Liver (tissue), 3 donors: ENCODE results near the gene PTH2.

ENCODE experiments used
- CTCF ChIP-seq: fragments of 150-350 bp; IDR thresholded peaks from 2 replicates; pipeline ENCODE4 v1.5.1; 2017; ENCODE audit warnings: improper control_type of control experiment, low read depth, low read length; ENCODE audit not compliant: missing input control
- SP1 ChIP-seq: IDR thresholded peaks from 2 replicates; pipeline ENCODE4 v1.6.1; 2018; ENCODE audit warnings: antibody characterized with exemption, mild to moderate bottlenecking
- TF ChIP-seq, protein P1 (sequence below): IDR thresholded peaks from 2 replicates; pipeline ENCODE4 v1.6.1; 2016; ENCODE audit warnings: antibody characterized with exemption, mild to moderate bottlenecking
- donor health status: healthy.
- donor health status: healthy.

GRCh38 chr19:49442354-49442753, 19.1 kb upstream of the PTH2 start:
- TF ChIP-seq CTCF (no peak), SP1 (no peak)
- TF ChIP-seq, protein P1, sequence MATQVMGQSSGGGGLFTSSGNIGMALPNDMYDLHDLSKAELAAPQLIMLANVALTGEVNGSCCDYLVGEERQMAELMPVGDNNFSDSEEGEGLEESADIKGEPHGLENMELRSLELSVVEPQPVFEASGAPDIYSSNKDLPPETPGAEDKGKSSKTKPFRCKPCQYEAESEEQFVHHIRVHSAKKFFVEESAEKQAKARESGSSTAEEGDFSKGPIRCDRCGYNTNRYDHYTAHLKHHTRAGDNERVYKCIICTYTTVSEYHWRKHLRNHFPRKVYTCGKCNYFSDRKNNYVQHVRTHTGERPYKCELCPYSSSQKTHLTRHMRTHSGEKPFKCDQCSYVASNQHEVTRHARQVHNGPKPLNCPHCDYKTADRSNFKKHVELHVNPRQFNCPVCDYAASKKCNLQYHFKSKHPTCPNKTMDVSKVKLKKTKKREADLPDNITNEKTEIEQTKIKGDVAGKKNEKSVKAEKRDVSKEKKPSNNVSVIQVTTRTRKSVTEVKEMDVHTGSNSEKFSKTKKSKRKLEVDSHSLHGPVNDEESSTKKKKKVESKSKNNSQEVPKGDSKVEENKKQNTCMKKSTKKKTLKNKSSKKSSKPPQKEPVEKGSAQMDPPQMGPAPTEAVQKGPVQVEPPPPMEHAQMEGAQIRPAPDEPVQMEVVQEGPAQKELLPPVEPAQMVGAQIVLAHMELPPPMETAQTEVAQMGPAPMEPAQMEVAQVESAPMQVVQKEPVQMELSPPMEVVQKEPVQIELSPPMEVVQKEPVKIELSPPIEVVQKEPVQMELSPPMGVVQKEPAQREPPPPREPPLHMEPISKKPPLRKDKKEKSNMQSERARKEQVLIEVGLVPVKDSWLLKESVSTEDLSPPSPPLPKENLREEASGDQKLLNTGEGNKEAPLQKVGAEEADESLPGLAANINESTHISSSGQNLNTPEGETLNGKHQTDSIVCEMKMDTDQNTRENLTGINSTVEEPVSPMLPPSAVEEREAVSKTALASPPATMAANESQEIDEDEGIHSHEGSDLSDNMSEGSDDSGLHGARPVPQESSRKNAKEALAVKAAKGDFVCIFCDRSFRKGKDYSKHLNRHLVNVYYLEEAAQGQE, result no peak
